Suprapubic skin (tissue), 4 donors: ENCODE data around the gene SV2C. TPM values are rescaled to one million over a fixed set of nuclear protein-coding genes. Genes with fewer than 3 reads are reported as not detected.
A peak's percentile ranks its signal among the peaks of the same experiment; 100 is the strongest.

Source experiments
- DNase-seq, 2 donors: peaks; one replicate each; pipeline ENCODE4 v3.0.0-alpha.2; 2019; ENCODE audit warnings: low spot score in 2 of 2
- H3K27ac ChIP-seq: fragments of 200-600 bp; sonication (generic); one replicate; pipeline ENCODE4 v1.5.1; 2019
- H3K27me3 ChIP-seq: fragments of 200-600 bp; sonication (generic); one replicate; pipeline ENCODE4 v1.5.1; 2019
- H3K36me3 ChIP-seq: fragments of 200-600 bp; sonication (generic); one replicate; pipeline ENCODE4 v1.5.1; 2019
- H3K4me1 ChIP-seq: fragments of 200-600 bp; sonication (generic); one replicate; pipeline ENCODE4 v1.5.1; 2019
- H3K4me3 ChIP-seq: fragments of 200-600 bp; sonication (generic); one replicate; pipeline ENCODE4 v1.5.1; 2019; ENCODE audit warnings: mild to moderate bottlenecking
- H3K9me3 ChIP-seq: fragments of 200-600 bp; sonication (generic); one replicate; pipeline ENCODE4 v1.5.1; 2019
- EP300 ChIP-seq: sonication (generic); formaldehyde crosslinking; IDR thresholded peaks from one replicate; pipeline ENCODE4 v1.6.1; 2017; ENCODE audit warnings: antibody characterized with exemption
- POLR2A ChIP-seq, 2 donors: fragments of 450-650 bp; IDR thresholded peaks; one replicate each; pipeline ENCODE4 v1.6.1; 2017; ENCODE audit warnings: antibody characterized with exemption in 2 of 2, mild to moderate bottlenecking in 2 of 2, moderate library complexity in 2 of 2
- POLR2AphosphoS5 ChIP-seq, 3 donors: sonication (generic); formaldehyde crosslinking; IDR thresholded peaks; one replicate each; pipeline ENCODE4 v1.6.1; 2017; ENCODE audit warnings: antibody characterized with exemption in 3 of 3
- WGBS: methylation state at CpG from one replicate; pipeline ENCODE4 v1.1.5; 2018; 5-methylcytosine and 5-hydroxymethylcytosine counted together
- total RNA-seq, 4 donors: library from RNA; depleted of rRNA; stranded (reverse); fragments of >200 nt; gene quantifications; one replicate each; pipeline ENCODE4 v1.1.0, GENCODE V29; 2016
- TF ChIP-seq, protein P1 (sequence below), 2 donors: fragments of 200-600 bp in 1 of 2; fragments of 450-650 bp in 1 of 2; sonication (generic) in 1 of 2; IDR thresholded peaks; one replicate each; pipeline ENCODE4 v1.5.1; 2016 to 2019; ENCODE audit warnings: antibody characterized with exemption in 2 of 2, mild to moderate bottlenecking in 1 of 2, moderate library complexity in 1 of 2

SV2C gene
- total RNA-seq, 4 donors from 2014 or later, result 0.16 to 0.30 (median 0.23) TPM; not detected in 1

DNA sequence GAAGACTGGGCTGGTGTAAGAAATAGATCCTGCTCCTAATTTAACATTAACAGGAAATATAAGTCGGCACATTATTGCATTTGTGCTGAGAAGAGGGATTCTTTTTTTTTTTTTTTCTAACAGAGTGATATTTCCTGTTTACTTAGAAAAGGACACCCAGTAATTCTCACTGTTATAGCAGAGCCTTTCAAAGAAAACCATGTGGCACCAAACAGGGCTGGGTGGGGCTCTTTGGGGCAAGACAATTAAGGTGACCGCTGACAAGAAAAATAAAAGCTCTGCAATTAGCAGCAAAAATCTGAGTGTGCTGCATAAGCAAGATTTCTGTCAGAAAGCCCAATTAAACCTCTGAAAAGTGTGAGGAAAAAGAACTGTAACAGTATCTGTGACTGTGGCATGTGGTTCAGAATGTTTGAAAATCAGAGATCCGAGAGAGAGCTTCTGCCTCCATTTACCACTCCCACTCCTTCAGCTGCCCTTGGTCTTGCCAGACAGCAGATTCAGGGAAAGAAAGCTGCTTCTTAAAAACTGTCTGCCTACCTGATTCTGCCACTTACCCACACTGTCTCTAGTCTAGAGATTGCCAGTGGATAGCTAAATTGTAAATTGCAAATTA, 242.8 kb downstream of the SV2C start:
- no peaks in the 10 kb centered on the region for H3K36me3 ChIP-seq
- H3K27me3 ChIP-seq, result no peaks in the 10 kb centered on the region
- peak overlapping the region; percentile 62 for H3K27ac ChIP-seq
- WGBS, result 23% methylated on average over 3 of the region's 3 CpGs
- no peaks in the 10 kb centered on the region for H3K9me3 ChIP-seq
- TF ChIP-seq EP300 (no peak), POLR2AphosphoS5 (IDR thresholded peaks at IDR 0.05) (no peak), POLR2A (IDR thresholded peaks at IDR 0.05) (no peak)
- TF ChIP-seq, protein P1, sequence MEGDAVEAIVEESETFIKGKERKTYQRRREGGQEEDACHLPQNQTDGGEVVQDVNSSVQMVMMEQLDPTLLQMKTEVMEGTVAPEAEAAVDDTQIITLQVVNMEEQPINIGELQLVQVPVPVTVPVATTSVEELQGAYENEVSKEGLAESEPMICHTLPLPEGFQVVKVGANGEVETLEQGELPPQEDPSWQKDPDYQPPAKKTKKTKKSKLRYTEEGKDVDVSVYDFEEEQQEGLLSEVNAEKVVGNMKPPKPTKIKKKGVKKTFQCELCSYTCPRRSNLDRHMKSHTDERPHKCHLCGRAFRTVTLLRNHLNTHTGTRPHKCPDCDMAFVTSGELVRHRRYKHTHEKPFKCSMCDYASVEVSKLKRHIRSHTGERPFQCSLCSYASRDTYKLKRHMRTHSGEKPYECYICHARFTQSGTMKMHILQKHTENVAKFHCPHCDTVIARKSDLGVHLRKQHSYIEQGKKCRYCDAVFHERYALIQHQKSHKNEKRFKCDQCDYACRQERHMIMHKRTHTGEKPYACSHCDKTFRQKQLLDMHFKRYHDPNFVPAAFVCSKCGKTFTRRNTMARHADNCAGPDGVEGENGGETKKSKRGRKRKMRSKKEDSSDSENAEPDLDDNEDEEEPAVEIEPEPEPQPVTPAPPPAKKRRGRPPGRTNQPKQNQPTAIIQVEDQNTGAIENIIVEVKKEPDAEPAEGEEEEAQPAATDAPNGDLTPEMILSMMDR (IDR thresholded peaks at IDR 0.05), result no peak
- no peak overlapping the region for H3K4me3 ChIP-seq
- H3K4me1 ChIP-seq, result peaks cover 18% of the 10 kb centered on the region
- no peak for DNase-seq

DNA sequence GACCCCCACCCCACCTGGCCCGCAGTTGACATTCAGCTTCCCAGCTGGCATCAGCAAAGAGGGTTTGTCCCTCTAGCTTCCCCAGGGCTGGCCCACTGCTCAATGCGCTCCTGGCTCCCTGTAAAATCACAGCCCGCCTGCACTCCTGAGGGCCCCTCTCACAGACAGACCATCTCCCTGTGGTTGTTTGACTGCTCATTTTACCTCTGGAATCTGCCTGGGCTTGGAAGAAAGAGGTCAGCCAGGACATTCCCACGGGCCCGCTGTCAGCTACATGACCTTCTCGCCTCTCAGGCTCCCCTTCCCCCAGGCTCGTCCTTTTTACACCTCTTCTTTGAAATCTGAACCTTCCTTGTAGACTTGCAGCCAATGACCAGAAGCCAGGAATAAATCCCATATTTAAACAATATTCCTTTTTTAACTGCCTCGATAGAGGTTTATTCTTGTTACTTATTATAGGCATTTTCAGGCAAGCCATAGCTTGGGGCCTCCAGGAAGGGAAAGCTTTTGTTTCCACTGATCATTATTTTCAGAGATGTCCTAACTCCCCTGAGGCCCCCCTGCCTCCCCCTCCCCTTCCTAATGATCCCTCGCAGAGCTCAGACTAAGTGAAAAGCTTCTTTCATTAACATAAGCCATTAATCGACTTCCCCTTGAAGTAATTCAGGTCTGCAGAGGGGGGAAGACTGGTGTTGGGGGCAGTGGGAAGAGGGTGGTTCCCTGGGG, 243.6 kb downstream of the SV2C start:
- Histone ChIP-seq H3K36me3 (no peaks in the 10 kb centered on the region), H3K27ac (peak overlapping the region; percentile 62), H3K27me3 (no peaks in the 10 kb centered on the region), H3K9me3 (no peaks in the 10 kb centered on the region), H3K4me1 (peaks cover 25% of the 10 kb centered on the region), H3K4me3 (no peak overlapping the region)
- WGBS, result 54% methylated on average over 10 of the region's 10 CpGs
- no peak for DNase-seq
- TF ChIP-seq, protein P1 (IDR thresholded peaks at IDR 0.05), result no peak

DNA sequence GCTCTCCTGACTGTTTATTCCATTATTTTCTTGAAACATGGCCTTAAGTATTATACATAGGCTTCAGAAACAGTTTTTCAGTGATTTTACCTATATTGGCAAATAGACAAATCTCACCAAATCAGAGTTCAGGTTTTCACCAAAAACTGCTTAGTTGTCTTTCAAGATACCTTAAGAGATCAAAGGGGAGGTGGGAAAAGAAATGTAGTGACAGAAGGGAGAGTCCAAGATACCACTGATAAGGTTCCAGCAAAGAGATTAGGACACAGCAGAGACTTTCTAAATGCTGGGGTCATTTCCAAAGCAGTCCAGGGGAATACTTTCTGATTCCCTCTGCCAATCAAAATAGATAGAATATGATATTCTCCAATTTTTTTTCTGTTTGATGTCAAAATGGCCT, 246.2 kb downstream of the SV2C start:
- Histone ChIP-seq H3K9me3 (no peaks in the 10 kb centered on the region), H3K27me3 (no peaks in the 10 kb centered on the region), H3K4me1 (peaks cover 26% of the 10 kb centered on the region), H3K36me3 (no peaks in the 10 kb centered on the region), H3K27ac (no peak overlapping the region), H3K4me3 (no peak overlapping the region)
- TF ChIP-seq POLR2AphosphoS5 (IDR thresholded peaks at IDR 0.05), result no peak
- no peak for TF ChIP-seq EP300
- TF ChIP-seq, protein P1 (IDR thresholded peaks at IDR 0.05), result no peak
- TF ChIP-seq POLR2A (IDR thresholded peaks at IDR 0.05), result no peak
- DNase-seq, result no peak

DNA sequence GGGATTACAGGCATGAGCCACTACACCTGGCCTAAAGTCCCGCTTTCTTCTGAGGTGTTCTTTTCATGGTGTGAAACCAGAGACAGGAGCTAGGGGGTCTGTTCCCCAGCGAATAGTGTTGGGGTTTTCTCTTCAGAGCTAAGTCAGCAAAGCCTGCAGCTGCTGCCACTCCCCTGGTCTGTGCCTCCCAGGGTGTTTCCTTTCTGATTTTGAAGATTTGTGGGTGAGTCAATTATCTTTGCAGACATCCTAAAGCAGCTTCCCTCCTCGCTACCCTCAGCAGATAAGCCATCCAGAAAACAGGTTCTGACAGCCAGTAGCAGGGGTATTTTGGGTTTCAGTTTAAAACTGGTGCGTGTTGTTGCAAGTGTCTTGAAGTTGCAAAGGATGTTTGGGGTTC, 247.9 kb downstream of the SV2C start:
- WGBS, result 59% methylated on average over 4 of the region's 4 CpGs
- H3K4me1 ChIP-seq, result peaks cover 19% of the 10 kb centered on the region
- no peak overlapping the region for H3K27ac ChIP-seq
- H3K27me3 ChIP-seq, result no peaks in the 10 kb centered on the region
- no peak overlapping the region for H3K4me3 ChIP-seq
- no peaks in the 10 kb centered on the region for H3K9me3 ChIP-seq
- TF ChIP-seq EP300 (no peak), POLR2A (IDR thresholded peaks at IDR 0.05) (no peak), POLR2AphosphoS5 (IDR thresholded peaks at IDR 0.05) (no peak)
- TF ChIP-seq, protein P1 (IDR thresholded peaks at IDR 0.05), result no peak
- DNase-seq, result no peak
- no peaks in the 10 kb centered on the region for H3K36me3 ChIP-seq

DNA sequence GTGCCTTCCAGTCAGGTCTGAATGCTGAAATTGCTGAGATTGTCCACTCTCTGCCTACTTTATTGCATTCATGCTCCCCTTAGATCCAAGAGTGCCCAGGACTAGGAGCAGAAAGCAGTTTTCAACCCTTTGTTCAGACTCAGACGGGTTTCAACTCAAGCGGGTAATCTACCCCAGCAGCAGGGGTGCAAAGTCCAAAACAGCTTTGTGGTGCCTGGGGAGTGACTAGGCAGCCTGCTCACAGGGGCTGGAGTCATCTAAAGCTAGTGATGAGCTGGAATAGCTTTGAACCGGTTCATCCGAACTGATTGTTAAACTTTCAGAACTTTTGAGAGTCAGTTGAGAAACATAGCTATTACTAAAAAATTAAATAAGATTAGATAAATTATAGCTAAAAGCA, 248.9 kb downstream of the SV2C start:
- H3K4me3 ChIP-seq, result no peak overlapping the region
- no peaks in the 10 kb centered on the region for H3K27me3 ChIP-seq
- TF ChIP-seq EP300, result no peak
- TF ChIP-seq, protein P1 (IDR thresholded peaks at IDR 0.05), result no peak
- TF ChIP-seq POLR2A (IDR thresholded peaks at IDR 0.05), result no peak
- no peak for TF ChIP-seq POLR2AphosphoS5 (IDR thresholded peaks at IDR 0.05)
- H3K9me3 ChIP-seq, result no peaks in the 10 kb centered on the region
- H3K4me1 ChIP-seq, result peaks cover 9% of the 10 kb centered on the region
- no peaks in the 10 kb centered on the region for H3K36me3 ChIP-seq
- WGBS, result 85% methylated on average over 4 of the region's 4 CpGs
- H3K27ac ChIP-seq, result no peak overlapping the region
- no peak for DNase-seq
